Smooth muscle cell (in vitro differentiated cells): ENCODE measurements around the gene STAG2. TPM values are rescaled to one million over a fixed set of nuclear protein-coding genes. Genes with fewer than 3 reads are reported as not detected.

Source experiments
- DNase-seq: peaks from one replicate; lab custom pipeline; 2025; ENCODE audit not compliant: unreplicated experiment; lab: John Stamatoyannopoulos, UW
- H2AFZ ChIP-seq: fragments of 200-600 bp; sonication (generic); 2 replicates; pipeline ENCODE4 v1.6.0; 2016; ENCODE audit warnings: antibody characterized with exemption, low read depth, mild to moderate bottlenecking
- H3F3A ChIP-seq: fragments of 200-600 bp; sonication (generic); 2 replicates; pipeline ENCODE4 v1.6.0; 2017; ENCODE audit warnings: antibody characterized with exemption, low read depth
- H3K27ac ChIP-seq: fragments of 200-600 bp; sonication (generic); 2 replicates; pipeline ENCODE4 v1.5.1; 2016; ENCODE audit warnings: low read depth, mild to moderate bottlenecking
- H3K27me3 ChIP-seq: fragments of 200-600 bp; sonication (generic); 2 replicates; pipeline ENCODE4 v1.6.1; 2016; ENCODE audit warnings: low read depth, mild to moderate bottlenecking
- H3K36me3 ChIP-seq: fragments of 200-600 bp; sonication (generic); 2 replicates; pipeline ENCODE4 v1.5.1; 2016; ENCODE audit warnings: low read depth
- H3K4me1 ChIP-seq: fragments of 200-600 bp; sonication (generic); 2 replicates; pipeline ENCODE4 v1.5.1; 2016; ENCODE audit warnings: low read depth
- H3K4me2 ChIP-seq: fragments of 200-600 bp; sonication (generic); 2 replicates; pipeline ENCODE4 v1.6.0; 2016; ENCODE audit warnings: mild to moderate bottlenecking
- H3K4me3 ChIP-seq: fragments of 200-600 bp; sonication (generic); 2 replicates; pipeline ENCODE4 v1.5.1; 2016; ENCODE audit warnings: mild to moderate bottlenecking
- H3K79me2 ChIP-seq: fragments of 200-600 bp; sonication (generic); 2 replicates; pipeline ENCODE4 v1.6.0; 2016; ENCODE audit warnings: low read depth, mild to moderate bottlenecking
- H3K9ac ChIP-seq: fragments of 200-600 bp; sonication (generic); 2 replicates; pipeline ENCODE4 v1.6.0; 2016; ENCODE audit warnings: low read depth
- H3K9me3 ChIP-seq: fragments of 200-600 bp; sonication (generic); replicated peaks from 2 replicates; pipeline ENCODE4 v1.5.1; 2016; ENCODE audit warnings: low read depth
- H4K20me1 ChIP-seq: fragments of 200-600 bp; sonication (generic); 2 replicates; pipeline ENCODE4 v1.6.0; 2016; ENCODE audit warnings: low read depth
- CTCF ChIP-seq: fragments of 200-600 bp; sonication (generic); IDR thresholded peaks from 2 replicates; pipeline ENCODE4 v1.5.1; 2017; ENCODE audit warnings: borderline replicate concordance, mild to moderate bottlenecking, antibody characterized with exemption; ENCODE audit not compliant: insufficient read depth, poor library complexity, severe bottlenecking
- WGBS: methylation state at CpG from one replicate; pipeline ENCODE4 v1.1.7; 2016; ENCODE audit warnings: low lambda C conversion rate; 5-methylcytosine and 5-hydroxymethylcytosine counted together
- polyA plus RNA-seq: library from polyadenylated mRNA; unstranded; fragments of >200 nt; fragmentation: Nextera tagmentation; extraction: Ambion mirVana; gene quantifications from 2 replicates; pipeline ENCODE4 v1.2.1, GENCODE V29; 2016
- total RNA-seq: library from RNA; depleted of rRNA; stranded (reverse); fragments of >200 nt; gene quantifications from 2 replicates; pipeline ENCODE4 v1.2.3, GENCODE V29; 2014

Gene STAG2
- total and polyA plus RNA-seq, 2 experiments from 2014 or later: 14.3 to 62.4 TPM

- Histone ChIP-seq H3K9me3 (no peaks in the 10 kb centered on the region), H3K36me3 (no peaks in the 10 kb centered on the region), H3K4me2 (peak overlapping the region; percentile 10), H3K4me1 (peaks cover 4% of the 10 kb centered on the region), H3K79me2 (peaks cover 99% of the 10 kb centered on the region), H3K9ac (no peak overlapping the region), H3K27me3 (no peaks in the 10 kb centered on the region), H4K20me1 (peaks cover 79% of the 10 kb centered on the region), H3K27ac (no peak overlapping the region), H3F3A (peaks cover 5% of the 10 kb centered on the region), H2AFZ (no peak overlapping the region), H3K4me3 (no peak overlapping the region)
- no peak for TF ChIP-seq CTCF
- no peak for DNase-seq
- WGBS: 76% methylated on average over 1 of the region's 1 CpG
Measured at GRCh38 chrX:123989235-123989634, 27.7 kb downstream of the STAG2 start.

- Histone ChIP-seq H3F3A (peaks cover 5% of the 10 kb centered on the region), H3K4me1 (peaks cover 4% of the 10 kb centered on the region), H3K4me3 (no peak overlapping the region), H3K9ac (no peak overlapping the region), H3K36me3 (no peaks in the 10 kb centered on the region), H4K20me1 (peaks cover 79% of the 10 kb centered on the region), H2AFZ (no peak overlapping the region), H3K4me2 (no peak overlapping the region), H3K27me3 (no peaks in the 10 kb centered on the region), H3K9me3 (no peaks in the 10 kb centered on the region), H3K79me2 (peaks cover 99% of the 10 kb centered on the region), H3K27ac (no peak overlapping the region)
- DNase-seq: no peak
- 94% methylated on average over 2 of the region's 2 CpGs for WGBS
- no peak for TF ChIP-seq CTCF
Measured at GRCh38 chrX:123990169-123990568, 28.7 kb downstream of the STAG2 start.

DNA sequence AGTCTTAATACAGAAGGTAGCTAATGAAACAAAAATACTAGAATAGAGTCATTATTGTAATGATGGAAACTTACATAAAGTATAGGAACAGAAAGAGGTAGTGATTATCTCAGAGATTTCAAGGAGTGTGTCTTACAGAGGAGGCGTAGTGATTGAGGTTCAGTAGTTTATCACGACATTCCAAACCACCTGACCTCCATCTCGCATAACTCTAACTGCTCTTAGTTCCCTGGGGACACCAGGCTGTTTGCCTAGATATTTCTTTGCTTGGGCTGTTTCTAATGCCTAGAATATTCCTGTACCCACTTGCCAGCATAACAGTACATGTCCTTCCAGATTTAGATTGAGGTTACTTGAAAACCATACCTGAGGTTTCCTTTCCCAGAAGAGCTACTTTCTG, 29.1 kb downstream of the STAG2 start:
- no peak overlapping the region for H3K4me2 ChIP-seq
- H3K4me3 ChIP-seq: no peak overlapping the region
- no peak overlapping the region for H3K27ac ChIP-seq
- peaks cover 4% of the 10 kb centered on the region for H3K4me1 ChIP-seq
- H4K20me1 ChIP-seq: peaks cover 77% of the 10 kb centered on the region
- no peaks in the 10 kb centered on the region for H3K36me3 ChIP-seq
- no peak for TF ChIP-seq CTCF
- no peak overlapping the region for H3K9ac ChIP-seq
- H3K27me3 ChIP-seq: no peaks in the 10 kb centered on the region
- DNase-seq: no peak
- no peak overlapping the region for H2AFZ ChIP-seq
- no peaks in the 10 kb centered on the region for H3K9me3 ChIP-seq
- H3K79me2 ChIP-seq: peaks cover 99% of the 10 kb centered on the region
- H3F3A ChIP-seq: peaks cover 5% of the 10 kb centered on the region
- WGBS: 76% methylated on average over 3 of the region's 3 CpGs

GRCh38 chrX:123993326-123993725, 31.8 kb downstream of the STAG2 start:
- DNase-seq: no peak
- H3K9me3 ChIP-seq: no peaks in the 10 kb centered on the region
- H4K20me1 ChIP-seq: peaks cover 81% of the 10 kb centered on the region
- H3K27ac ChIP-seq: peak overlapping the region; percentile 53
- H3K79me2 ChIP-seq: peaks cover 96% of the 10 kb centered on the region
- H3F3A ChIP-seq: peaks cover 5% of the 10 kb centered on the region
- H3K4me1 ChIP-seq: peaks cover 4% of the 10 kb centered on the region
- no peak overlapping the region for H3K4me3 ChIP-seq
- H3K27me3 ChIP-seq: no peaks in the 10 kb centered on the region
- WGBS: 82% methylated on average over 1 of the region's 1 CpG
- H3K9ac ChIP-seq: no peak overlapping the region
- TF ChIP-seq CTCF: no peak
- H3K36me3 ChIP-seq: no peaks in the 10 kb centered on the region
- peak overlapping the region; percentile 51 for H3K4me2 ChIP-seq
- H2AFZ ChIP-seq: no peak overlapping the region
